HepG2 (cell line): ENCODE results near the gene USB1. TPM values are rescaled to one million over a fixed set of nuclear protein-coding genes. Genes with fewer than 3 reads are reported as not detected.

ENCODE experiments used
- AKAP8 ChIP-seq: sonication (generic); formaldehyde crosslinking; IDR thresholded peaks from 2 replicates; pipeline ENCODE4 v1.5.1; 2020; ENCODE audit warnings: mild to moderate bottlenecking, missing genetic modification reagents
- ATF1 ChIP-seq: IDR thresholded peaks from 2 replicates; pipeline ENCODE4 v1.6.1; 2016; ENCODE audit warnings: mild to moderate bottlenecking, control low read depth
- ATF5 ChIP-seq: sonication (generic); formaldehyde crosslinking; IDR thresholded peaks from 2 replicates; pipeline ENCODE4 v1.4.0; 2020; ENCODE audit warnings: mild to moderate bottlenecking, low read depth, missing genetic modification reagents
- BRD4 ChIP-seq: sonication (generic); formaldehyde crosslinking; IDR thresholded peaks from 2 replicates; pipeline ENCODE4 v1.4.0; 2020; ENCODE audit warnings: missing genetic modification reagents
- CBX1 ChIP-seq: IDR thresholded peaks from one replicate; pipeline ENCODE4 v1.6.1; 2016; ENCODE audit warnings: antibody characterized with exemption, low read depth
- CSRNP2 ChIP-seq: sonication (generic); formaldehyde crosslinking; conservative IDR thresholded peaks from 2 replicates; pipeline ENCODE4 v1.8.0; 2022; ENCODE audit warnings: low read depth, missing genetic modification reagents
- DR1 ChIP-seq: sonication (generic); formaldehyde crosslinking; IDR thresholded peaks from 2 replicates; pipeline ENCODE4 v1.8.0; 2021; ENCODE audit warnings: mild to moderate bottlenecking, missing genetic modification reagents, inconsistent platforms
- FOXA1 ChIP-seq, 2 experiments: fragments of 450-650 bp in 1 of 2; sonication (generic) in 1 of 2; formaldehyde crosslinking in 1 of 2; IDR thresholded peaks; 2 replicates each; pipeline versions ENCODE4 v1.4.0 to v1.6.1; 2016 to 2020; ENCODE audit warnings: missing genetic modification reagents in 1 of 2
- HOXA5 ChIP-seq: sonication (generic); formaldehyde crosslinking; IDR thresholded peaks from 2 replicates; pipeline ENCODE4 v1.4.0; 2020; ENCODE audit warnings: missing genetic modification reagents
- JUND ChIP-seq: sonication (generic); formaldehyde crosslinking; IDR thresholded peaks from 2 replicates; pipeline ENCODE4 v1.8.0; 2022; ENCODE audit warnings: mild to moderate bottlenecking, missing genetic modification reagents
- KAT8 ChIP-seq: IDR thresholded peaks from 2 replicates; pipeline ENCODE4 v1.6.1; 2016; ENCODE audit warnings: missing genetic modification reagents, missing compliant biosample characterization
- KLF11 ChIP-seq: IDR thresholded peaks from 2 replicates; pipeline ENCODE4 v1.6.1; 2016; ENCODE audit warnings: missing compliant biosample characterization
- PAWR ChIP-seq: sonication (generic); formaldehyde crosslinking; IDR thresholded peaks from 2 replicates; pipeline ENCODE4 v1.4.0; 2020; ENCODE audit warnings: missing genetic modification reagents, mild to moderate bottlenecking, borderline replicate concordance
- SATB2 ChIP-seq: sonication (generic); formaldehyde crosslinking; IDR thresholded peaks from 2 replicates; pipeline ENCODE4 v1.5.0; 2020; ENCODE audit warnings: missing genetic modification reagents
- SOX13 ChIP-seq, 3 experiments: fragments of 450-650 bp in 1 of 3; sonication (generic) in 1 of 3; formaldehyde crosslinking in 1 of 3; IDR thresholded peaks in 2 of 3; conservative IDR thresholded peaks in 1 of 3; 2 replicates each; pipeline versions ENCODE4 v1.5.0 to v1.6.1; 2016 to 2020; ENCODE audit warnings: antibody characterized with exemption in 1 of 3, mild to moderate bottlenecking in 1 of 3, missing compliant biosample characterization in 1 of 3, missing genetic modification reagents in 1 of 3, moderate library complexity in 1 of 3
- SRSF9 ChIP-seq: fragments of 200-400 bp; formaldehyde crosslinking; IDR thresholded peaks from 2 replicates; pipeline ENCODE4 v1.6.1; 2018; ENCODE audit warnings: borderline replicate concordance, mild to moderate bottlenecking, low read depth, low read length; ENCODE audit not compliant: insufficient read depth, poor library complexity, severe bottlenecking
- THAP9 ChIP-seq: sonication (generic); formaldehyde crosslinking; IDR thresholded peaks from 2 replicates; pipeline ENCODE4; 2020; ENCODE audit warnings: missing genetic modification reagents, mild to moderate bottlenecking, borderline replicate concordance
- WIZ ChIP-seq: sonication (generic); formaldehyde crosslinking; IDR thresholded peaks from 2 replicates; pipeline ENCODE4 v1.5.1; 2020; ENCODE audit warnings: mild to moderate bottlenecking, missing genetic modification reagents
- ZFP62 ChIP-seq: sonication (generic); formaldehyde crosslinking; IDR thresholded peaks from 2 replicates; pipeline ENCODE4 v1.4.0; 2020; ENCODE audit warnings: missing genetic modification reagents
- ZNF33A ChIP-seq: sonication (generic); formaldehyde crosslinking; IDR thresholded peaks from 2 replicates; pipeline ENCODE4 v1.5.1; 2020; ENCODE audit warnings: missing genetic modification reagents, mild to moderate bottlenecking, moderate library complexity, borderline replicate concordance
- ZNF468 ChIP-seq: sonication (generic); formaldehyde crosslinking; IDR thresholded peaks from 2 replicates; pipeline ENCODE4 v1.8.0; 2022; ENCODE audit warnings: mild to moderate bottlenecking, moderate library complexity, missing genetic modification reagents
- ZNF558 ChIP-seq: sonication (generic); formaldehyde crosslinking; IDR thresholded peaks from 2 replicates; pipeline ENCODE4 v1.9.0; 2022; ENCODE audit warnings: mild to moderate bottlenecking, missing genetic modification reagents, borderline replicate concordance
- ZNF768 ChIP-seq: sonication (generic); formaldehyde crosslinking; IDR thresholded peaks from 2 replicates; pipeline ENCODE4 v1.4.0; 2020; ENCODE audit warnings: missing genetic modification reagents
- ZNF841 ChIP-seq: sonication (generic); formaldehyde crosslinking; IDR thresholded peaks from 2 replicates; pipeline ENCODE4 v1.8.1; 2023; ENCODE audit warnings: missing genetic modification reagents, borderline replicate concordance
- ZNF878 ChIP-seq: sonication (generic); formaldehyde crosslinking; IDR thresholded peaks from 2 replicates; pipeline ENCODE4 v1.8.1; 2023; ENCODE audit warnings: mild to moderate bottlenecking, missing genetic modification reagents, moderate library complexity
- polyA plus RNA-seq, 8 experiments: library from polyadenylated mRNA; depleted of rRNA in 3 of 8; stranded (reverse) in 7 of 8; unstranded in 1 of 8; fragments of >200 nt; fragmentation: Illumina TruSeq in 4 of 8; extraction: Trizol in 4 of 8; gene quantifications; 2 replicates each; pipeline versions ENCODE4 v1.2.1 to v1.2.3, GENCODE V29; 2011 to 2016; ENCODE audit warnings: low read depth in 4 of 8, missing spikeins in 1 of 8, mixed read lengths in 1 of 8; ENCODE audit not compliant: insufficient read depth in 1 of 8
- total RNA-seq, 5 experiments: library from RNA; depleted of rRNA; stranded (reverse); fragments of >200 nt; fragmentation: Illumina TruSeq; extraction: Trizol; gene quantifications; 2 replicates each; pipeline ENCODE4 v1.2.3, GENCODE V29; 2016; ENCODE audit warnings: low read depth in 1 of 5

USB1 gene
- total and polyA plus RNA-seq, 2 of the 13 experiments (the other 11 are each of a cell fraction or from before 2014, with no cell fraction given), result 16.7 to 65.4 TPM

- TF ChIP-seq HOXA5, result no peak
- peak; percentile 16; the same call in 1 of the 2 replicates for TF ChIP-seq ZNF841 (CRISPR knock-in tag)
- 0 out of 2 replicates have a peak, but pooled peaks have one; percentile 33 for TF ChIP-seq DR1 (CRISPR knock-in tag)
- no peak for TF ChIP-seq ATF1
- TF ChIP-seq AKAP8 (CRISPR knock-in tag), result peak; percentile 3; the same call in 1 of the 2 replicates
- TF ChIP-seq CSRNP2, result no peak
- peak; percentile 92 for TF ChIP-seq ZNF768 (CRISPR knock-in tag)
- TF ChIP-seq ZNF558 (CRISPR knock-in tag), result peak; percentile 96; the same call in 1 of the 2 replicates
- TF ChIP-seq SATB2 (CRISPR knock-in tag), result peak; percentile 79; the same call in 1 of the 2 replicates
- TF ChIP-seq SOX13 (IDR thresholded peaks at IDR 0.05), result no peak
- peak in 1 of 2 experiments; percentile 77; a peak in 2 of 4 replicates for TF ChIP-seq SOX13 (CRISPR knock-in tag; conservative IDR thresholded peaks at IDR 0.05 in 1 of 2, IDR thresholded peaks at IDR 0.05 in 1 of 2)
- no peak for TF ChIP-seq CBX1
- no peak; the same call in 1 of the 2 replicates for TF ChIP-seq JUND (CRISPR knock-in tag)
- 0 out of 2 replicates have a peak, but pooled peaks have one; percentile 18 for TF ChIP-seq THAP9 (CRISPR knock-in tag)
- 0 out of 2 replicates have a peak, but pooled peaks have one; percentile 55 for TF ChIP-seq ZNF468 (CRISPR knock-in tag)
- no peak; the same call in 1 of the 2 replicates for TF ChIP-seq KAT8 (CRISPR knock-in tag)
- no peak for TF ChIP-seq KLF11
- TF ChIP-seq SRSF9, result no peak
- peak; percentile 62; the same call in 1 of the 2 replicates for TF ChIP-seq ZNF878 (CRISPR knock-in tag)
- TF ChIP-seq ZNF33A (CRISPR knock-in tag), result no peak
- TF ChIP-seq PAWR (CRISPR knock-in tag), result no peak
- no peak; the same call in 1 of the 2 replicates for TF ChIP-seq BRD4 (CRISPR knock-in tag)
- TF ChIP-seq FOXA1 (IDR thresholded peaks at IDR 0.05), result no peak
- 0 out of 2 replicates have a peak, but pooled peaks have one; percentile 19 for TF ChIP-seq FOXA1 (CRISPR knock-in tag; IDR thresholded peaks at IDR 0.05)
- no peak for TF ChIP-seq ZFP62 (CRISPR knock-in tag)
- no peak for TF ChIP-seq ATF5 (CRISPR knock-in tag)
- 0 out of 2 replicates have a peak, but pooled peaks have one; percentile 45 for TF ChIP-seq WIZ (CRISPR knock-in tag)
Observed at GRCh38 chr16:58025351-58026138, 24.3 kb downstream of the USB1 start, which contains the start of gene MMP15 (continued).
